Measurements from ENCODE around the gene EIF2D.
A peak's percentile ranks its signal among the peaks of the same experiment; 100 is the strongest.
"Not testable (repeated sequence)": the region's sequence is repeated elsewhere in the genome, so short reads cannot be mapped to it uniquely, and the experiment has no call there.

The EIF2D gene

GRCh38 chr1:206586501-206587445, 25.5 kb downstream of the EIF2D start:
- DNase-seq (ENCODE audit: low read depth), result no peak

DNA sequence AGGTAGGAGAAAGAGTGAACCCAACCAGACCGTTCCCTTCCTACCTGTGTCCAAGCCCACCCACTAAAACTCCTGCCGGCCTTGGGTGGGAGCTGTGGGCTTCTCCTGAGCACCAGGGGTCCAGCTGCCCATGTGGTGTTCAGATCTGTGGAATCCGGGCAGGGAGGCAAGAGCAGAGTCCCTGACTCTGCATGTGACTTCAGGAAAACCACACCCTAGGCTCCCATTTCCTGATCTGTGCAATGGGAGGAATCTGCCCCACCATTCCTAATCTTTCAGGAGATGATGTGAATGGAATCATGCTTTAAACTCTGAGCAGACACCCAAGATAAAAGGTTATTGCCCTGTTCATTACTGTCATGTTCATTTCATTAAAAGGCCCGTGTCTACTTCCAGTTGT, 27.6 kb downstream of the EIF2D start:
- DNase-seq (ENCODE audit: low read depth), result no peak

DNA sequence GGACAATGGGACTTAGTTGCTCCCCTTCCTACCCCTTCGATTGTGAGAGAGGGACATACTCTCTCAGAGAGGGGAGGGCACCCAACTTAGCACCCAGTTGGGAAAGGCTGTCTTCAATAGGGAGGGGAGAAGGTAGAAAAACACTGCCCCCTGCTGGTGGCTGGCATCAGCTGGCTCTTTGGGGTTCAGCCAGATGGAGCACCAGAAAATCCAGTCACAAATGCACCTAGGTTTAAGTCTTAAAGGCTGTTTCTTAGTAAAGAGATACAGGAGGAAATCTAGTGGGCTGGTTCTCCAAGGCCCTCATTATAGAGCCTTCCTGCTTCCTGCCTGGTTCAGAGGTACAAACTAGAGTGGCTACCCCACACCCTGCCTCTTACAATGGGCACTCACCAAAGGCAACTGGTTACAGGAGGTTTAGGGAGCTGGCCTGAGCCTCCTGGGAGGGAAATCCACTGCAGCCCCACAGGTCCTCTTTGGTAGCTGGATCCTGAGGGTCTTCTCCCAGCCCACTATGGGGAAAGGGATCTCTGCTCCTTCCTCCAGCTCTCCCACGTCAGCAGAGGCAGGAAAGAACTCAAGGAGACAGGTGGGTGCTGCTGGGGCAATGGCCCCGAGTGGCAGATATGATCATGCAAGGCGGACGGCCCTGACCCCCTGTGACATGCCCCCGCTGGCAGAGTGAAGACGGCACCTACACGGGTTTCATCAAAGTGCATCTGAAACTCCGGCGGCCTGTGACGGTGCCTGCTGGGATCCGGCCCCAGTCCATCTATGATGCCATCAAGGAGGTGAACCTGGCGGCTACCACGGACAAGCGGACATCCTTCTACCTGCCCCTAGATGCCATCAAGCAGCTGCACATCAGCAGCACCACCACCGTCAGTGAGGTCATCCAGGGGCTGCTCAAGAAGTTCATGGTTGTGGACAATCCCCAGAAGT, 28.3 kb downstream of the EIF2D start:
- DNase-seq (ENCODE audit: low read depth), result peak; percentile 71

DNA sequence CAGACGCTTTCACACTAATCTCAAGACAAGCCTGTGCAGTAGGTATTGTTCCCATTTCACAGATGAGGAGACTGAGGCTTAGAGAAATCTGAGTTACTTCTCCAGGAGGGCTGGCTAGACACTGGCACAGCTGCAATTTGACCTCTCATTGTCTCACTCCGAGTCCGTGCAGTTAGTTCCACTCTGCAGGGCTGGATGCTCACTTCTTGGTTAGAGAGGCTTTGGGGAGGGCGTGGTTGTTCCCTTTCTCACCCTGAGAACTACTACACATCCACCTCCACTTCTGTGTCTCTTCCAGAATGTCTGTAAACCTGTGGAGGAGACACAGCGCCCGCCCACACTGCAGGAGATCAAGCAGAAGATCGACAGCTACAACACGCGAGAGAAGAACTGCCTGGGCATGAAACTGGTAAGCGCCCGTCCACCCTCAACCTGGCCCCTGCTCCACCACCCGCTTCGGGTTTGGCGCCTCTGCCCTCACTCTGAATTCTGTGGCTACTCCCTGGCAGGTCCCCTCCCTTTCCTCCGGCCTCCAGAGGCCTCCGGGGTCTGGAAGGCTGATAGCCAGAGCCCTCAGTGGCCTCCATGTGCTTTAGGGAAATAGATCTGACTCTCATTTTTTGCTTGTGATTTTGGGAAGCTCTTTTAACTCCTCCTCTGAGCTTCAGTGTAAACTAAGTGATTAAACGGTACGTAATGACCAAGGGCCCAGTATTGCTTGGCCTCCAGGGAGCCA, 29.1 kb downstream of the EIF2D start:
- no peak for DNase-seq (ENCODE audit: low read depth)

GRCh38 chr1:206582537-206582936, 29.7 kb downstream of the EIF2D start:
- DNase-seq (ENCODE audit: low read depth), result no peak

- DNase-seq (ENCODE audit: low read depth), result no peak
Observed at GRCh38 chr1:206581571-206581981, 30.7 kb downstream of the EIF2D start.

DNA sequence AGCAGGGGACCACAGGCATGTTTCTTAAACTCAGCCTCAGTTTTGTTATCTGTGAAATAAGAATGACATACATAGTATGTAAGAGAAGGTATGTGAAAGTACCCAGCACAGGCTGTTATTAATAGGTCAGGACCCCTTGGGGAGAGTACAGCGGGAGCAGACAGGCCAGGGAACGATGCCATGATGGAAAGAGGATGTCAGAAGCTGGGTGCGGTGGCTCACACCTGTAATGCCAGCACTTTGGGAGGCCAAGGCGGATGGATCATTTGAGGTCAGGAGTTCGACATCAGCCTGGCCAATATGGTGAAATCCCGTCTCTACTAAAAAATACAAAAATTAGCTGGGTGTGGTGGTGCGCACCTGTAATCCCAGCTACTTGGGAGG, 31.2 kb downstream of the EIF2D start:
- DNase-seq (ENCODE audit: low read depth), result not testable (repeated sequence)

GRCh38 chr1:206580438-206581113, 31.7 kb downstream of the EIF2D start:
- no peak for DNase-seq (ENCODE audit: low read depth)

- DNase-seq (ENCODE audit: low read depth), result peak; percentile 61
Observed at GRCh38 chr1:206579747-206580437, 32.4 kb downstream of the EIF2D start.

- no peak for DNase-seq (ENCODE audit: low read depth)
Observed at GRCh38 chr1:206578978-206579374, 33.3 kb downstream of the EIF2D start.

DNA sequence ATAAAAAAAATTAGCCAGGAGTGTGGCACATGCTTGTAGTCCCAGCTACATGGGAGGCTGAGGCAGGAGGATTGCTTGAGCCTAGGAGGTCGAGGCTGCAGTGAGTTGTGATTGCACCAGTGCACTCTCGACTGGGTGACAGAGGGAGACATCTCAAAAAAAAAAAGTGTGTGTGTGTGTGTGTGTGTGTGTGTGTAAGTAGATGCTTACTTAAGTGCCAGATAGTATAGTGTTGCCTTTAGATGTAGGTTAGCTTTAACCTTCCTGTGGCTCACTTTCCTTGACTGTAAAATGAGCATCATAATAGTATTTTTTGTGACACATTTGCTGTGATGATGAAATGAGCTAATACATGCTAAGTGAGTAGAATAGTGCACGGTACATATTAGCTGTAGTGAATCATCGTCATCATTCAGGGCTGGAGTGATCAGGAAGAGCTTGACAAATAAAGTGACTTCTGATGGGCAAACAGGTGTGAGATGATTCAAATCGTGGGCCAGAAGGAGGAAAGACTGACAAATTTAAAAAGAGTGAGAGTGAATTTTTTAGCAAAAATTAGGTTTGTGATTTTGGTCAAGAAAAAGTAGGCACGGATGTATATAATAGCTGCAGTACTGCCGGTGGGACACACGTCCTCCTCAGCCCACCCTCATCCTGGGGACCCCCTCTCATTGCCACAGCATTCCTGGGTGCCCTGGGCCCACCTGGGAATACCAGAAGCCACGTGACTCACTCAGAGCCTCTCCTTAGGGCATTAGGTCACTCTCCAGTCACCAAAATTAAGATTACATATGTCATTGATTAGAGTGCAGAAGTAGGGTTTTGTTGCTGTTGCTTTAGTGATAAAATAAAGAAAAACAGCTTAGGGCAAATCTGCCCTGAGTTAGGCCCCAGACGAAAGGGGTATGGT, 33.9 kb downstream of the EIF2D start:
- DNase-seq (ENCODE audit: low read depth), result peak; percentile 14

DNA sequence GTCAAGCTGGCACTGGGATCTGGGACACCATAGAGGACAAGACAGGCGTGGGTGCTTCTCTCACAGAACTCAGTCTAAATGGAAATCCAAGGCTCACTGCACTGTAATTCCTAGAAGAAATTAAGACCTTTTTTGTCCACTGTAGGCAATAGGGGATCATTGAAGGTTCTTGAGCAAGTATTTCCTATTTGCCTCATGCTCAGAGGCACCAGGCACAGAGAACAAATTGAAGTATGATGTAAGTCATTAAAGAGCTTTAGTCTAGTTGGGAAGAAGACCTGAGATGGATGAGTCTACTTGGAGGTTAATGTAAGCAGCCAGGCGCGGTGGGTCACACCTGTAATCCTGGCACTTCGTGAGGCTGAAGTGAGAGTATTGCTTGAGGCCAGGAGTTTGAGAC, 34.6 kb downstream of the EIF2D start:
- no peak for DNase-seq (ENCODE audit: low read depth)

GRCh38 chr1:206575894-206576737, 36.1 kb downstream of the EIF2D start:
- no peak for DNase-seq (ENCODE audit: low read depth)

- peak; percentile 82 for DNase-seq (ENCODE audit: low read depth)
Observed at GRCh38 chr1:206575165-206575893, 36.9 kb downstream of the EIF2D start.

DNA sequence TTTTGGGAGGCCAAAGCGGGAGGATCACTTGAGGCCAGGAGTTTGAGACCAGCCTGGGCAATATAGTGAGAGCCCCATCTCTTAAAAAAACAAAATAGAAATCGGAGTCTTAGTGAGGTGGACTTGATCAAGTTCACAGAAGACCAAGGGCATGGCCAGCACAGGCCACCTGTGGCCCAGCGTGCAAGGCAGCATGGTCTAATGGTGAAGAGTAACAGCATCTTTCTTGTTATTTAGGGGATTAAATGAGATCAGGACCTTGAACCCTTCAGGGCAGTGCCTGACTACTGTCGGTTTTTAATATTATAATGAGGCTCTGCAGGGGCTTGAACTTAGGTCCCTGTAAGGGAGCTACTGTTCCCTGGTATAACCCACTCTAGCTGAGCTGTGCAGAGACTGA, 38.5 kb downstream of the EIF2D start:
- no peak for DNase-seq (ENCODE audit: low read depth)

DNA sequence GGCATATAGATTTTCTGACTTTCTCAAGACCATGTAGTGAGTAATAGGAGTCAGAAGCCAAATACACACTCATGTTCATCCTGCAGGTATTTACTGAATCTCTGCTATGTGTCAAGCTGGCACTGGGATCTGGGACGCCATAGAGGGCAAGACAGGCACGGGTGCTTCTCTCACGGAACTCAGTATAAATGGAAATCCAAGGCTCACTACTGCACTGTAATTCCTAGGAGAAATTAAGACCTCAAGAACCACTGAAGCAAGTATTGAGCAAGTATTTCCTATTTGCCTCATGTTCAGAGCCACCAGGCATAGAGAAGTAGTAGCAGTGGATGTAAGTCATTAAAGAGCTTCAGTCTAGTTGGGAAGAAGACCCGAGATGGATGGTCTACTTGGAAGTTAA, 38.9 kb downstream of the EIF2D start:
- no peak for DNase-seq (ENCODE audit: low read depth)

- no peak for DNase-seq (ENCODE audit: low read depth)
Observed at GRCh38 chr1:206572835-206573234, 39.4 kb downstream of the EIF2D start.

DNA sequence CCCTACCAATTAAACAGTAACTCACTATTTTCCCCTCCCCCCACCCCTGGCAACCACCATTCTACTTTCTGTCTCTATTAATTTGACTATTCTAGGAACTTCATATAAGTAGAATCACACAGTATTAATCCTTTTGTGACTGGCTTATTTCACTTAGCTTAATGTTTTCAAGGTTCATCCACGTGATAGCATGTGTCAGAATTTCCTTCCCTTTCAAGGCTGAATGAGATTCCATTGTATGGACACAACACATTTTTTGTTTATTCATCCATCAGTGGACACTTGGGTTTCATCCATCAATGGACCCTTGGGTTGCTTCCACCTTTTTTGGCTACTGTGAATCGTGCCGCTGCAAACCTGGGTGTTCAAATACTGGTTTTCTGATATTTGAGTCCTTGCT, 41.7 kb downstream of the EIF2D start:
- DNase-seq (ENCODE audit: low read depth), result no peak
